PC-3 (cell line): ENCODE measurements around the gene TLDC2.

Experiments
- EZH2 ChIP-seq: fragments of 300-600 bp; sonication (generic); IDR thresholded peaks from one replicate; pipeline ENCODE4 v1.6.1; 2017; ENCODE audit warnings: antibody characterized with exemption, mild to moderate bottlenecking, low read length; ENCODE audit not compliant: unreplicated experiment
- TF ChIP-seq, protein P1 (sequence below): fragments of 300-600 bp; sonication (generic); conservative IDR thresholded peaks from 2 replicates; pipeline ENCODE4 v1.5.1; 2017; ENCODE audit warnings: antibody characterized with exemption, low read depth, mild to moderate bottlenecking, low read length

GRCh38 chr20:36850759-36851158 is 25.2 kb upstream of the TLDC2 start:
- TF ChIP-seq, protein P1, sequence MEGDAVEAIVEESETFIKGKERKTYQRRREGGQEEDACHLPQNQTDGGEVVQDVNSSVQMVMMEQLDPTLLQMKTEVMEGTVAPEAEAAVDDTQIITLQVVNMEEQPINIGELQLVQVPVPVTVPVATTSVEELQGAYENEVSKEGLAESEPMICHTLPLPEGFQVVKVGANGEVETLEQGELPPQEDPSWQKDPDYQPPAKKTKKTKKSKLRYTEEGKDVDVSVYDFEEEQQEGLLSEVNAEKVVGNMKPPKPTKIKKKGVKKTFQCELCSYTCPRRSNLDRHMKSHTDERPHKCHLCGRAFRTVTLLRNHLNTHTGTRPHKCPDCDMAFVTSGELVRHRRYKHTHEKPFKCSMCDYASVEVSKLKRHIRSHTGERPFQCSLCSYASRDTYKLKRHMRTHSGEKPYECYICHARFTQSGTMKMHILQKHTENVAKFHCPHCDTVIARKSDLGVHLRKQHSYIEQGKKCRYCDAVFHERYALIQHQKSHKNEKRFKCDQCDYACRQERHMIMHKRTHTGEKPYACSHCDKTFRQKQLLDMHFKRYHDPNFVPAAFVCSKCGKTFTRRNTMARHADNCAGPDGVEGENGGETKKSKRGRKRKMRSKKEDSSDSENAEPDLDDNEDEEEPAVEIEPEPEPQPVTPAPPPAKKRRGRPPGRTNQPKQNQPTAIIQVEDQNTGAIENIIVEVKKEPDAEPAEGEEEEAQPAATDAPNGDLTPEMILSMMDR = no peak
- TF ChIP-seq EZH2 = no peak
